ENCODE measurements around the gene SAMHD1.

Gene SAMHD1

GRCh38 chr20:36852187-36852586 lies 99.3 kb downstream of the SAMHD1 start:
- no peak for DNase-seq (ENCODE audit: low read depth)
- H3K4me3 ChIP-seq (ENCODE audit: low read depth, low read length), result no peak overlapping the region
- TF ChIP-seq MAX (IDR thresholded peaks at IDR 0.05; ENCODE audit: low read depth, low read length) (no peak), CTCF (IDR thresholded peaks at IDR 0.05; ENCODE audit: low read depth, low read length) (no peak), POLR2A (IDR thresholded peaks at IDR 0.05; ENCODE audit: extremely low read depth, insufficient read length) (no peak), MYC (IDR thresholded peaks at IDR 0.05; ENCODE audit: low read depth, low read length) (no peak)

DNA sequence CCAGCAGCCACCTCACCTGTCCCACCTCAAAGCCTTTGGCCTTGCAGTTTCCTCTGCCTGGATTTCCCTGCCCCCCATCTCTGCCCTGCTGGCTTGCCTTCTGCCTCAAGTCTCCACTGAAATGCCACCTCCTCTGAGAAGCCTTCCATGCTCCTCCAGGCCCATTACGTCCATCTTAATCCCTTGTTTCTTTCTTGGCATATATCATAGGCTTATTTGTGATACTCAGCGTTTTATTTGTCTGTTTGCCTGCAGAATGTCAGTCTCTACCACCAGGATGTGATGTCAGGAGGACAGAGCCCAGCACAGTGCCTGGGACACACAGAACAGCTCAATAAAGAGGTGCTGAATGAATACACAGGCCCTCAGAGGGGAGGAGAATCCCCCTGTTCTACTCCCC lies 100.0 kb downstream of the SAMHD1 start:
- no peak for DNase-seq (ENCODE audit: low read depth)
- no peak for TF ChIP-seq MYC (IDR thresholded peaks at IDR 0.05; ENCODE audit: low read depth, low read length)
- no peak for TF ChIP-seq MAX (IDR thresholded peaks at IDR 0.05; ENCODE audit: low read depth, low read length)
- no peak for TF ChIP-seq CTCF (IDR thresholded peaks at IDR 0.05; ENCODE audit: low read depth, low read length)
- TF ChIP-seq POLR2A (IDR thresholded peaks at IDR 0.05; ENCODE audit: extremely low read depth, insufficient read length), result no peak
- no peak overlapping the region for H3K4me3 ChIP-seq (ENCODE audit: low read depth, low read length)

- no peak for DNase-seq (ENCODE audit: low read depth)
These were observed 100.7 kb downstream of the SAMHD1 start for GRCh38 chr20:36850759-36851158.

DNA sequence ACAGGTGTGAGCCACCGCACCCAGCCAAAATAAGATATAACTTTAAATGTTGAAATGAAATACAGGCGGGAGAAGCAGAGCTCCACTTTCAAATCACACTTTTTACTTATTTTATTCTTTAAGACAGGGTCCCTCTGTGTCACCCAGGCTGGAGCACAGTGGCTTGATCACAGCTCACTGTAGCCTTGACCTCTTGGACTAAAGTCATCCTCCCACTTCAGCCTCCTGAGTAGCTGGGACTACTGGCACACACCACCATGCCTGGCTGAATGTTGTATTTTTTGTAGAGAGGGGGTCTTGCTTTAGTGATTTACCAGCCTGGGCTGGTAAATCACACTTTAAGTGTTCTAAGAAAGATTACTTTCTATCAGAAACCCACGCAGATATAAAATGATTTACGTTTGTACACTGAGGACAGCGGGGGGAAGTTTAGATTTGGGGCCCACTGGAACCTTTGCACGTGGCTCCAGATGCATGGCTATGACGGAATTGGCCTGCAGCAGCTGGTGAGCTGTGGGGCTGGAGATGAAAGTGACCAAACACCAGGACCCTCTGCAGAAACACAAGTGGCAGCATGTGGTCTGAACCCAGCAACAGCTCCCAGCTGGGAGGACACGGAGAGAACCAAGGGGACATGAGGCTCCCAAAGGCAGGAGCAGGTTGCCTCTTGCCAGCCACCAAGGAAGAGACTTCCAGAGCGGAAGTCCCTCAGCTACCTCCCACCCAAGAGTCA lies 102.0 kb downstream of the SAMHD1 start:
- TF ChIP-seq CTCF (IDR thresholded peaks at IDR 0.05; ENCODE audit: low read depth, low read length), result no peak
- no peak for TF ChIP-seq MYC (IDR thresholded peaks at IDR 0.05; ENCODE audit: low read depth, low read length)
- no peak for TF ChIP-seq MAX (IDR thresholded peaks at IDR 0.05; ENCODE audit: low read depth, low read length)
- TF ChIP-seq POLR2A (IDR thresholded peaks at IDR 0.05; ENCODE audit: extremely low read depth, insufficient read length), result no peak
- DNase-seq (ENCODE audit: low read depth), result no peak

More at GRCh38 chr20:36850759-36851158, 100.7 kb downstream of the SAMHD1 start:
- H3K4me3 ChIP-seq (ENCODE audit: low read depth, low read length), result no peak overlapping the region
- no peak for TF ChIP-seq MYC (IDR thresholded peaks at IDR 0.05; ENCODE audit: low read depth, low read length)

GRCh38 chr20:36848677-36849076 lies 102.8 kb downstream of the SAMHD1 start:
- DNase-seq (ENCODE audit: low read depth), result no peak
- H3K4me3 ChIP-seq (ENCODE audit: low read depth, low read length), result no peak overlapping the region
- no peak for TF ChIP-seq MAX (IDR thresholded peaks at IDR 0.05; ENCODE audit: low read depth, low read length)
- TF ChIP-seq POLR2A (IDR thresholded peaks at IDR 0.05; ENCODE audit: extremely low read depth, insufficient read length), result no peak
- TF ChIP-seq MYC (IDR thresholded peaks at IDR 0.05; ENCODE audit: low read depth, low read length), result no peak
- no peak for TF ChIP-seq CTCF (IDR thresholded peaks at IDR 0.05; ENCODE audit: low read depth, low read length)

More for the DNA sequence above, 102.0 kb downstream of the SAMHD1 start:
- no peak overlapping the region for H3K4me3 ChIP-seq (ENCODE audit: low read depth, low read length)

- no peak overlapping the region for H3K4me3 ChIP-seq (ENCODE audit: low read depth, low read length)
- TF ChIP-seq MYC (IDR thresholded peaks at IDR 0.05; ENCODE audit: low read depth, low read length) (no peak), MAX (IDR thresholded peaks at IDR 0.05; ENCODE audit: low read depth, low read length) (no peak), POLR2A (IDR thresholded peaks at IDR 0.05; ENCODE audit: extremely low read depth, insufficient read length) (no peak), CTCF (IDR thresholded peaks at IDR 0.05; ENCODE audit: low read depth, low read length) (no peak)
- no peak for DNase-seq (ENCODE audit: low read depth)
These were observed 103.3 kb downstream of the SAMHD1 start for GRCh38 chr20:36848078-36848660.

Measured in NB4 (cell line).